ENCODE data around the gene ZC3HAV1L.
A peak's percentile ranks its signal among the peaks of the same experiment; 100 is the strongest.

Gene ZC3HAV1L

DNA sequence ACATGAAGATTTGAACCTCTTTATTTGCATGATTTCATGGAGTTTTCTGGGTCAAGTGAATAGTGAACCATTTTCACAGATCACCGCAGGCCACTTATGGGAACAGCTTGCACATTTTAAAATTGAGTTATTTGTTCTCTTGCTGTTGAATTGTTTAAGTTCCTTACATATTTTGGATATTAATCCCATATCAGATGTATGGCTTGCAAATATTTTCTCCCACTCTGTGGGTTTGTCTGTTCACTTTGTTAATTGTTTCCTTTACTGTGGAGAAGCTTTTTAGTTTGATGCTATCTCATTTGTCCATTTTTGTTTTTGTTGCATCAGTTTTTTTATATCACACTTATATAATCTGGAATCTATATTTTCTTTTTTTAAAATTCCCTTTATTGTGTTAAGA lies 14.1 kb upstream of the ZC3HAV1L start:
- Histone ChIP-seq H3K27me3 (ENCODE audit: control insufficient read depth, insufficient read depth, low read length) (no peaks in the 10 kb centered on the region), H3K4me1 (ENCODE audit: control insufficient read depth, low read depth, low read length) (no peaks in the 10 kb centered on the region), H3K36me3 (ENCODE audit: control insufficient read depth, low read depth, low read length) (peaks cover 16% of the 10 kb centered on the region), H3K4me3 (ENCODE audit: low read length) (no peak overlapping the region), H3K9ac (ENCODE audit: low read length) (no peak overlapping the region), H3K27ac (ENCODE audit: low read length) (no peak overlapping the region), H3K9me3 (ENCODE audit: control insufficient read depth, low read depth, low read length) (no peaks in the 10 kb centered on the region)

GRCh38 chr7:139049111-139049510 lies 13.3 kb upstream of the ZC3HAV1L start:
- H3K36me3 ChIP-seq (ENCODE audit: control insufficient read depth, low read depth, low read length): peaks cover 16% of the 10 kb centered on the region
- no peak overlapping the region for H3K9ac ChIP-seq (ENCODE audit: low read length)
- H3K27me3 ChIP-seq (ENCODE audit: control insufficient read depth, insufficient read depth, low read length): no peaks in the 10 kb centered on the region

DNA sequence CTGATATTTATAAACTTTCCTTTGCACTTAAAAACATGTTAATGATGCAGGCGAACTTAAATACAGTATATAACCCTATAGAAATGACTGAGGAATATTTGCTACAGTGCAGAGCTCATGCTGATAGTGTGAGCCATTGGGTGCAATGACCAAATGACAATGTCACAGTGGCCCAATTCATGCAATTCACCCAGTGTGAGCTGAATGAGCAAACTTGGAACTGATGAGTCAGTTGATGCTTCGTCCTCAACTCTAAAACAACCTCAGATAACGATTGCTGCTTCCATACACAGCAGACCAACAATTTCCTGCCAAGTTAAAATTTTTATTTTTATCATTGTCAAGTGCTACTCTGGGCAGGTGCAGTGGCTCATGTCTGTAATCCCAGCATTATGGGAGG lies 12.1 kb upstream of the ZC3HAV1L start:
- H3K4me1 ChIP-seq (ENCODE audit: control insufficient read depth, low read depth, low read length): no peaks in the 10 kb centered on the region
- H3K27ac ChIP-seq (ENCODE audit: low read length): no peak overlapping the region
- peaks cover 16% of the 10 kb centered on the region for H3K36me3 ChIP-seq (ENCODE audit: control insufficient read depth, low read depth, low read length)
- H3K9me3 ChIP-seq (ENCODE audit: control insufficient read depth, low read depth, low read length): no peaks in the 10 kb centered on the region
- no peak overlapping the region for H3K4me3 ChIP-seq (ENCODE audit: low read length)
- no peak overlapping the region for H3K9ac ChIP-seq (ENCODE audit: low read length)
- no peaks in the 10 kb centered on the region for H3K27me3 ChIP-seq (ENCODE audit: control insufficient read depth, insufficient read depth, low read length)

More at GRCh38 chr7:139049111-139049510, 13.3 kb upstream of the ZC3HAV1L start:
- Histone ChIP-seq H3K4me1 (ENCODE audit: control insufficient read depth, low read depth, low read length) (no peaks in the 10 kb centered on the region), H3K9me3 (ENCODE audit: control insufficient read depth, low read depth, low read length) (no peaks in the 10 kb centered on the region), H3K27ac (ENCODE audit: low read length) (no peak overlapping the region), H3K4me3 (ENCODE audit: low read length) (no peak overlapping the region)

- Histone ChIP-seq H3K4me3 (ENCODE audit: low read length) (no peak overlapping the region), H3K27me3 (ENCODE audit: control insufficient read depth, insufficient read depth, low read length) (no peaks in the 10 kb centered on the region), H3K9ac (ENCODE audit: low read length) (no peak overlapping the region), H3K36me3 (ENCODE audit: control insufficient read depth, low read depth, low read length) (peaks cover 16% of the 10 kb centered on the region), H3K27ac (ENCODE audit: low read length) (no peak overlapping the region), H3K4me1 (ENCODE audit: control insufficient read depth, low read depth, low read length) (no peaks in the 10 kb centered on the region), H3K9me3 (ENCODE audit: control insufficient read depth, low read depth, low read length) (no peaks in the 10 kb centered on the region)
These were observed 10.3 kb upstream of the ZC3HAV1L start for GRCh38 chr7:139046143-139046542.

DNA sequence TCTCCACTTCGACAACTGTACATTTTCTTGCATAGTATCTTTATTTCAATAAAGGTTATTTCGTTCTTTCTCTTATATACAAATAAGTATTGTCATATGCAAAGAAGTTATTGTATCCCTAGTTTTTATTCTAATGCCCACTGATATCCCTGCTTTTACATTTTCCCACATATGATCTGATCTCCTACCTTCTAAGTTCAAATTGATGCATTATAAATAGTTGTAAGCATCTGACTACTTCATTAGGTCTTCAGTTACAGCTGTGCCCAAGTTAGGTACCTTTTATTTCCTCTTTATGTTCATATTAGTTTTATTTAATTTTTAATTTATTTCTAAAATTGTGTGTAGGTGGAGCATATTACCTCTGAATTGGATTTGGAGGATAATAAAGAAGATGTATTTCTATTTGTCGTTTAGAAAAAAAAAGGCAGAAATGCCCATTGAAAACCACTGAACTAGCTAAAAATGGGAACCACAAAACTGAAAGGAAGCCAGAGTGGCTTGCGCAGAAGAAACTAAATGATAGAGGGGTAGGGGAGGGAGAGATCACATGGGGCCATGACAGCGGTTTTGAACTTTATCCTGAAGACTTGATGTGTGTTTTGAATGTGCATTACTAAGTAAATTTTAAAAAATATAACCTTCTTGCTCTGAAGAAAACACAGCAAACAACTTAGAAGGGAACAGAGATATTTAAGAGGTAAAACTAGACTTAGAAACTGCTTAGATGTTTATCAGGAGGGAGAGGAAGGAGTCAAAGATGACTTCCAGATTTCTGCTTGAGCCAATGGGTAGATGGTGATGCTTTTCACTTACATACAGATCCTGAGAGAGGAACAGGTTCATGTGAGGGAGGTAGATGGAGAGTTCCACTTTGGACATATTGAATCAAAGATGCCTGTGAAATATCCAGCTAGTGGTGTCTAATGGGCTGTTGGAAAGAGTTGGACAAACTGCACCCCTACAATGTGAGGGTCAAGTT lies 9.3 kb upstream of the ZC3HAV1L start:
- no peaks in the 10 kb centered on the region for H3K27me3 ChIP-seq (ENCODE audit: control insufficient read depth, insufficient read depth, low read length)
- no peak overlapping the region for H3K4me3 ChIP-seq (ENCODE audit: low read length)
- no peak overlapping the region for H3K27ac ChIP-seq (ENCODE audit: low read length)
- no peak overlapping the region for H3K9ac ChIP-seq (ENCODE audit: low read length)
- no peaks in the 10 kb centered on the region for H3K4me1 ChIP-seq (ENCODE audit: control insufficient read depth, low read depth, low read length)
- H3K9me3 ChIP-seq (ENCODE audit: control insufficient read depth, low read depth, low read length): no peaks in the 10 kb centered on the region
- peaks cover 16% of the 10 kb centered on the region for H3K36me3 ChIP-seq (ENCODE audit: control insufficient read depth, low read depth, low read length)

DNA sequence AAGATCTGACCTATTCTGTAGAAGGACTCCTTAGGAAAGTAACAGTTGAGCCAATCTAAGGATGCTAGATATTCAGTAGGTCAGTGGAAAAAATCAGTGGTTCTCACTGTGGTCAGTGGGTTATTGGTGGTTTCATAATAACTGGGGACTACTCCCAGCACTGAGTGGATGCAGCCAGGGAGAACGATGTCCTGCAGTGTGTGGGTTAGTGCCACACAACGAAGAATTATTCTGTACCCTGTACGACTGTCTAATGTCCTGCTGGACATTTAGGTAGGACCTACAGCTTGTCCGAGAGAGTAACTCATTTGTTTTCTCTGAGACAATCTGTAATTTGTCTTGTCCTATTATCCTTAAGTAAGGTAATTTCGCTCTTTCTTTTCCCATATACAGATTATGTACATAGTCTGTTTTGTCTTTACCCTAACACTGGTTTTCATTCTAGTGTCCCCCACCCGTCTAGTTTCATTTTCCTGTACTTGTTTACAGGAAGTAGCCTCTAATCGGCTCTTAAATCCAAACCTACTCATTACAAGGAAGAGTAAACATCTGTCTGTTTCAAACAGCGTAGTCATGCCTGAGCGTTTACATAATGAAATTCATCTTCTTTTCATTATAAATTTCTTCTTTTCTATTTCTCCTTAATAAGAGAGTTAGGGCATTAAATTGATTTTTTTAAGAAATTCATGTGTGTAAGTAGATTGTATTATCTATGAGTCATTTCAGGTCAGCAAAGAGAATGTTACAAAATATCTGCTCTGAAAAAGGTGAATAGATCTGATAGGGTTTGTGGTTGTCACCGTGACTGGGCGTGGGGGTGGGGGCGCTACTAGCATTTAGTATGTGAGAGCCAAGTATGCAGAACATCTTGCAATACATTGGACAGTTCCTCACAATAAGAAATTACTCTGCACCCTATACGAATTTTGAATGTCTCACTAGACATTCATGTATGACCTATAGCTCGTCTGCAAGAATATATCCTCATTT lies 8.3 kb upstream of the ZC3HAV1L start:
- Histone ChIP-seq H3K4me1 (ENCODE audit: control insufficient read depth, low read depth, low read length) (no peaks in the 10 kb centered on the region), H3K9ac (ENCODE audit: low read length) (no peak overlapping the region), H3K4me3 (ENCODE audit: low read length) (no peak overlapping the region)

DNA sequence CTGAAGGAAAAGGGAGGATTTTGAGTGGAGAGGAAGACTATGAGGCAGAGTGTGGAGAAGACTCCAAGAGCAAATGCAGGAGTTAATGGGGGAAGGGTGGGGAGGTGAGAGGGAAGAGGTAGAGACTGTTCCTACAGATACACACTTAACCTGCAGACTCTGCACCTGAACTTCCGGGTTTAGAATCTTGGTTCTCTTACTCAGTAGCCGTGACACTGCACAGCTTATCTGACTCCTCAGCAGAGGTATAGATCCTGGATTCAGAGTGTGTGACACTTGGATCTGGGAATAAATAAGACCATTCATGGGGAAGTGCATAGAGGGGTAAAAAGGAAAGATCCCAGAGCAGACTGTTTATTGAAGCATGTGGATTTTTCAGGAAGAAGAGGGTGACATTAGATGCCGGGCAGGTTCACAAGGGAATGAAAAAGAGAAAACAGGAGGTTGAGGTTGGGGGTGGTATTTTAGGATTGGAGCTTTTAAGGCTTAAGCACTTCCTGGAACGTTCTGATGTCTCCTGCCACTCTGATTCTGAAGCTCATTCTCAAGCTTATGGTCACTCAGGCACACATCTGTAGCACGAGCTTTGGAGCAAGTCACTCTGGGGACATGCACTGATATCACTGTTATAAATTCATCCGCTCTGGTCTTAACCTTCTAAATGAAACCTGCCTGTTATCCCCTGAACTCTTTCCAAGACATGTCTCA lies 5.7 kb upstream of the ZC3HAV1L start:
- H3K4me1 ChIP-seq (ENCODE audit: control insufficient read depth, low read depth, low read length): peaks cover 14% of the 10 kb centered on the region
- H3K27ac ChIP-seq (ENCODE audit: low read length): no peak overlapping the region
- no peak overlapping the region for H3K9ac ChIP-seq (ENCODE audit: low read length)
- no peaks in the 10 kb centered on the region for H3K27me3 ChIP-seq (ENCODE audit: control insufficient read depth, insufficient read depth, low read length)
- no peak overlapping the region for H3K4me3 ChIP-seq (ENCODE audit: low read length)
- H3K36me3 ChIP-seq (ENCODE audit: control insufficient read depth, low read depth, low read length): peaks cover 2% of the 10 kb centered on the region
- H3K9me3 ChIP-seq (ENCODE audit: control insufficient read depth, low read depth, low read length): no peaks in the 10 kb centered on the region

More for the DNA sequence above, 8.3 kb upstream of the ZC3HAV1L start:
- Histone ChIP-seq H3K9me3 (ENCODE audit: control insufficient read depth, low read depth, low read length) (no peaks in the 10 kb centered on the region), H3K36me3 (ENCODE audit: control insufficient read depth, low read depth, low read length) (peaks cover 10% of the 10 kb centered on the region), H3K27ac (ENCODE audit: low read length) (no peak overlapping the region), H3K27me3 (ENCODE audit: control insufficient read depth, insufficient read depth, low read length) (no peaks in the 10 kb centered on the region)

- H3K27me3 ChIP-seq (ENCODE audit: control insufficient read depth, insufficient read depth, low read length): no peaks in the 10 kb centered on the region
- peaks cover 14% of the 10 kb centered on the region for H3K4me1 ChIP-seq (ENCODE audit: control insufficient read depth, low read depth, low read length)
- H3K27ac ChIP-seq (ENCODE audit: low read length): no peak overlapping the region
- no peak overlapping the region for H3K4me3 ChIP-seq (ENCODE audit: low read length)
- H3K9me3 ChIP-seq (ENCODE audit: control insufficient read depth, low read depth, low read length): no peaks in the 10 kb centered on the region
- no peak overlapping the region for H3K9ac ChIP-seq (ENCODE audit: low read length)
- no peaks in the 10 kb centered on the region for H3K36me3 ChIP-seq (ENCODE audit: control insufficient read depth, low read depth, low read length)
These were observed 2.8 kb upstream of the ZC3HAV1L start for GRCh38 chr7:139038691-139039090.

GRCh38 chr7:139036901-139037300 lies 1.1 kb upstream of the ZC3HAV1L start:
- no peak overlapping the region for H3K27ac ChIP-seq (ENCODE audit: low read length)
- no peaks in the 10 kb centered on the region for H3K9me3 ChIP-seq (ENCODE audit: control insufficient read depth, low read depth, low read length)
- H3K4me1 ChIP-seq (ENCODE audit: control insufficient read depth, low read depth, low read length): peaks cover 14% of the 10 kb centered on the region
- no peaks in the 10 kb centered on the region for H3K36me3 ChIP-seq (ENCODE audit: control insufficient read depth, low read depth, low read length)
- no peak overlapping the region for H3K4me3 ChIP-seq (ENCODE audit: low read length)
- no peaks in the 10 kb centered on the region for H3K27me3 ChIP-seq (ENCODE audit: control insufficient read depth, insufficient read depth, low read length)
- H3K9ac ChIP-seq (ENCODE audit: low read length): no peak overlapping the region

DNA sequence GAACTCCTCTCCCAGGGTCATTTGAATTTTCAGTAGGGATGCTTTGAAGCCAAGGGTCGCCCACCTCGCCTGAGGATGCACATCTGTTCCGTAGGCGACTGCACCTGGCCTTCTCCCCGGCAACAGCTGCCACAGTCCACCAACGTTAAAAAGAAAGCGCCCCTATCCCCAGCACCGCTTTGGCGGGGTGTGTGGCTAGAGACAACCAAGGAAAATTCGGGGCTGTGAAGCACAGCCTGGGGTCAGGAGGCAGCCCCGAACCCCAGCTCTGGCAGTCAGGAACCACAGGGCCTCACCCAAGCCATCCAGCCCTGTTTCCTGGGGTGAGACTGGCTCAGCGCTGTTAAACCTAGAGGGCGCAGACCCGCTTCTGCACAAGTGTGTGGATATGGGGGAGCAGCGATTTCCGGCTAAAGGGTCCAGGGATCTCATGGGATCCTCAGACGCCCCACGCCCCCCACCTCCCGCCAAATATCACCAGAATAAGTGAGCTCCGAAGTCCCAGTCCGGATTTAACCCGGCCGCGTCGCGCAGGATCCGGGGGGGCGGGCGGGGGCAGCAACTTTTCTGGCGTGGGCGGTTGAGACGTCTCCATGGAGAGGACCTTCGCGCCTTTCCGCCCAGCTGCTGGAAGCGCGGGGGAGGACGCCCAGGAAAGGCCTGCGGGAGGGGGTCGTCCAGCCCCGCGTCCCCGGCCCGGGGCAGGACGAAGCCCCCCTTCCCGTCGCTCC lies 822 bp downstream of the ZC3HAV1L start:
- H3K9ac ChIP-seq (ENCODE audit: low read length): peak overlapping the region; percentile 49

More for the DNA sequence above, 822 bp downstream of the ZC3HAV1L start:
- no peaks in the 10 kb centered on the region for H3K9me3 ChIP-seq (ENCODE audit: control insufficient read depth, low read depth, low read length)
- no peaks in the 10 kb centered on the region for H3K27me3 ChIP-seq (ENCODE audit: control insufficient read depth, insufficient read depth, low read length)
- H3K27ac ChIP-seq (ENCODE audit: low read length): no peak overlapping the region
- peaks cover 14% of the 10 kb centered on the region for H3K4me1 ChIP-seq (ENCODE audit: control insufficient read depth, low read depth, low read length)
- H3K36me3 ChIP-seq (ENCODE audit: control insufficient read depth, low read depth, low read length): no peaks in the 10 kb centered on the region
- H3K4me3 ChIP-seq (ENCODE audit: low read length): peak overlapping the region; percentile 55

Data from iPS-18a (cell line).